ENCODE data around the gene SURF1.

- TF ChIP-seq CTCF (IDR thresholded peaks at IDR 0.05; ENCODE audit: insufficient read depth, low read length) (no peak), POLR2AphosphoS5 (IDR thresholded peaks at IDR 0.05; ENCODE audit: low read depth) (no peak)
Measured at GRCh38 chr9:133320421-133320881, 35.8 kb downstream of the SURF1 start.

Data from HL-60 (cell line).